HG03575 (cell line): ENCODE measurements around the gene RNU6-7.

ENCODE experiments used
- ATAC-seq: cut with Tn5 transposase; IDR thresholded peaks from one replicate; pipeline ENCODE4 v1.9.1; 2021; ENCODE audit not compliant: unreplicated experiment, insufficient number of reproducible peaks, low FRiP score; ENCODE audit errors: extremely low read depth

Gene RNU6-7

GRCh38 chr14:32201816-32202490, at the start of gene RNU6-7:
Gene RNU6-7, plus strand, starts transcription at chr14:32202045.
- ATAC-seq, result no peak

DNA sequence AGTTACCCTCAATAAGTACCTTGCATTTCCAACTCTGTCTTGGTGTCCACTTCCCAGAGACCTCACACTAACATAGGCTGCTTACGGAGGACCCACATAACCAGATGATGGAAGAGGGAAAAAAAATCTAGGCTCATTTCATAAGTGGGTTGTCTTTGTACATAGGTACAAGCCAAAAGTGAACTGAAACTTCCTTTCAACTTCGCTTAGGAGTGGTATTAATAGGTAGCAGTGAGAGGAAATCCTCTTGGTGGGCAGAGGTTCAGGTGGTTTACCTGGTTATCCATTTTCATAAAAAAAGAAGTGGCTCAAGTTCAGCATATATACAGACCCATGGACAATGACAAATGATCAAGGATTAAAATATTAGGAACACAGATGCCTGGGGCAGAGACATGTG, 35.8 kb upstream of the RNU6-7 start:
- ATAC-seq, result no peak

DNA sequence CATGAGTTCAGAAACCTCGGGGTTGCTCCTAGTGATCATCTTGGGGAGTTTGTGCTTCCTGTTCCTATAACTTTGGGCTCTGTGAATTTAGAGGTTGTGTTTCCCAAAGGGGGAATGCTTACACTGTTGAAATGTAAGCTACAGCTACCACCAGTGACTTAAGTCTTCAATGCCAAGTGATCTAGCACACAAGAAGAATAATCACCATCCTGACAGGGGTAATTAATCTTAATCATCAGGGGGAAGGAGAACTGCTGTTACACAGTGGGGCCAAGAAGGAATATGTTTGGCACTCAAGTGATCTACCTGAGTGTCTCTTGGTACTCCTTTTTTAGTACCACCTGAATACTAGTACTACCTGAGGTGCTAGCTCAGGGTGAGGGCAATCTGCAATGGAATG, 34.9 kb upstream of the RNU6-7 start:
- ATAC-seq, result no peak

GRCh38 chr14:32167907-32168306, 33.9 kb upstream of the RNU6-7 start:
- ATAC-seq, result no peak

- no peak for ATAC-seq
Measured at GRCh38 chr14:32169191-32169590, 32.7 kb upstream of the RNU6-7 start.

- ATAC-seq, result no peak
Measured at GRCh38 chr14:32171469-32171868, 30.4 kb upstream of the RNU6-7 start.

GRCh38 chr14:32183151-32184058, 18.4 kb upstream of the RNU6-7 start:
- no peak for ATAC-seq

GRCh38 chr14:32185097-32185496, 16.7 kb upstream of the RNU6-7 start:
- no peak for ATAC-seq

DNA sequence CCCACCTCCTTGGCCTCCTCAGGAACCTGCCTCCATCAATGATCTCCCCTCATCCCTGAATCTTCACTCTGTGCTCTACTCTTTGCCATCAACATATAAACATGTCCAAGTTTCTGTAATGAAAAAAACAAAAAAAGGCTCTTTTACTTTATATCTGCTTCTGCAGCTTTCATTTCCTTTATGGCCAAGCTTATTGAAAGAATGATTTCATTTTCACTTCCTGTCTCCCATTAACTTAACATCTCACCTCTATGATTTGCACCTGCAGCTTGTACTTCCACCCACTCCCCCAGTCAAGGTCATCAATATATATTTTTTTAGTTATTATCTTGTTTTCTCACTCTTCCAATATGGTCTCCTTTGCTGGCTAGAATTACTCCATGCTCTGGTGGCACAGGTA, 15.6 kb upstream of the RNU6-7 start:
- no peak for ATAC-seq

- no peak for ATAC-seq
Measured at GRCh38 chr14:32189811-32190210, 12.0 kb upstream of the RNU6-7 start.

- ATAC-seq, result no peak
Measured at GRCh38 chr14:32190673-32191072, 11.2 kb upstream of the RNU6-7 start.

DNA sequence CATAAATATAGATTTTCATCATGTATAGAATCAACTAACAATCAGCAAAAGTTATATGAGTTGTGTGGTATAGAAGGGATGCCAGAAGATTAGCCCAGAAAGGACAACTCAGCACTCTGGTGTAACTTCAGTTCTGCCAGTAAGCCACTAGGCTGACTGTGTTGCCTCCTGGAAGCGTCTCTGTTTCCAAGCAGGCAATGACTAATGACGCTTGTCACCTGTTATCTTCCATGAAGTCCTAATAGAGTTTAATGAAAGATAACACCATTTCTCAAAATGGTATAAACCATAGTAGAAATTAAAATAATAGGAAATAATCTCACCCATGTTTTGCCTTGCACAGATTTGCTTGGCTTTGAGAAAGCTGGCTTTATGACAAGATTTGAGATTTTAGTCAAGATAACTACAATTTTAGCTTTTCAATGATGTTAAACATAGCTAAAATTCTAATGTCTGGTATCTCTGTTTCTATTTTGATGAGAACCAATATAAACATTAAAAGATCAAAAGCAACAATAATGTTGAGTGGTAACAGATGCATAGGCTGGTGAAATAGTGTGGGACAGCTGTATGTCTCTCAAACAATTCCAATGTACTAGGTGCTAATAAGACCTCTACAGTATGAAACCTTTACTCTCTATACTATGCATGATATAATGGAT, 9.0 kb upstream of the RNU6-7 start:
- no peak for ATAC-seq

DNA sequence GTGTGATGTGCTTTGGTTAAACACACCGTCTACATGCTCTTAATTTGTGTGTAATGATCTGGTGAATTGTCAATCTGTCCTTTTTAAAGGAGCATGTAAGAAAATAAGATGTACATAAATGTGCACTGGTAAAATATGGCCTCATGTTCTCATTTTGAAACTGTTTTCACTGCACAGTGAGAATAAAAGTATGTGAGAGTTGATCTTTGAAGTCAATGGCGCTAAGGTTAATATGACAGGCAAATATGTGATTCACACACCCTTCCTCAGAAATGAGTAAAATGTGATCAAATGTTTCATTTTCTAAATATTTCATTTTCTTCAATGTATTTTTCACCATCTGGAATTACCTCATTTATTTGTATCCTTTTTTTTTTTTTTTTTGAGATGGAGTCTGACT, 8.3 kb upstream of the RNU6-7 start:
- no peak for ATAC-seq

- ATAC-seq, result no peak
Measured at GRCh38 chr14:32195636-32196035, 6.2 kb upstream of the RNU6-7 start.

DNA sequence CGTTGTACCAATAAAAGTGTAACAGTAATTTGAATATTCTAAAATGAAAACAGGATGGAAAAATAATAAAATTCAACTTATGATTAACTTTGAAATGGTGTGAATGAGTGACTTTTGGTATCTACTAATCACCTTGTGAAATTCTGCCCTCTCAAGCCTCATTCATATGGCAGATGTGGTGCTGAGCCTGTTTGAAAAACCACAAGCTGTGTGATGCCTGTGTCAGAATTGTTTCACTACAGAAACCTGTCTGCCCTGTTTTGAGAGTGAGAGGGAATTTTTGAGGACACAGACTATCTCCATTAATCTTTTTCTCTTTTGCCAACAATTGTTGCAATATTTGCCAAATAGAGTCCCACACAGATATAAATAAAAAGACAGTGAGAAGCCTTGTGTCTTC, 3.9 kb upstream of the RNU6-7 start:
- no peak for ATAC-seq

DNA sequence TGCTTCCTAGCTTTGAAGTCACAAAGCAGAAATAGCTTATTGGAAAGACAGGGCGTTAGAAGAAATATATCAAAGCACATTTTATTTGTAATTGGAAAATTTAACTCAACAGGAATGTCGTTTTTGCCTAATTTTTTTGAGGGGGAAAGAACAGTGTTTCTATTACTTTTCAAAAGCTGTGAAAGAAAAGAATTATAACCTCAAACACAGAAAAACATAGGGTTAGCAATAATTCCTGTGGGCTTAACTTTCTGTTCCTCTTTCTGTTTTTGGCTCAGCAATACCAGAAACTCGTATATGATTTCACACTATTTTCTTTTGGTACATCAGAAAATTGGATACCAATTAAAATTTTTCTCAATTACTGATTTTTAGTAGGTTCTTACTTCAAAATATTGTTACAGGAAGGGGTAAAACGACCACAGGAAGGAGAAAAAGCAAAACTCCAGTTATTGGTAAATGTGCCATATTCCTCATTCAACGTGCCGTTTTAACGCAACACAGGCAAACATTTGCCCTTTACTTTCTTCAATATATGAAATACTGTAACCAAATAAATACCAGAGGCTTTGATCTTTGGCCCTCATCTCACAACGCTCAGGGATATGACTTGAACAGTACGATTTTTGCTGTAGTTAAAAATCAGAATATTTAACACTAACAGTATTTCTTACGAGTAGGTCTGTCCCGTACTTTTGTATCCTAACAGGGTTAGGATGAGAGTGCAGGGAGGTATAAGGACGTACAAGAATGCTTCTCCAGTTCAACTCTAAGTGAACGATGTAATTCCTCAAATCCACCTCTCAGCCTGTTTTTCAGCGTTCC, 1.3 kb upstream of the RNU6-7 start:
- ATAC-seq, result no peak

DNA sequence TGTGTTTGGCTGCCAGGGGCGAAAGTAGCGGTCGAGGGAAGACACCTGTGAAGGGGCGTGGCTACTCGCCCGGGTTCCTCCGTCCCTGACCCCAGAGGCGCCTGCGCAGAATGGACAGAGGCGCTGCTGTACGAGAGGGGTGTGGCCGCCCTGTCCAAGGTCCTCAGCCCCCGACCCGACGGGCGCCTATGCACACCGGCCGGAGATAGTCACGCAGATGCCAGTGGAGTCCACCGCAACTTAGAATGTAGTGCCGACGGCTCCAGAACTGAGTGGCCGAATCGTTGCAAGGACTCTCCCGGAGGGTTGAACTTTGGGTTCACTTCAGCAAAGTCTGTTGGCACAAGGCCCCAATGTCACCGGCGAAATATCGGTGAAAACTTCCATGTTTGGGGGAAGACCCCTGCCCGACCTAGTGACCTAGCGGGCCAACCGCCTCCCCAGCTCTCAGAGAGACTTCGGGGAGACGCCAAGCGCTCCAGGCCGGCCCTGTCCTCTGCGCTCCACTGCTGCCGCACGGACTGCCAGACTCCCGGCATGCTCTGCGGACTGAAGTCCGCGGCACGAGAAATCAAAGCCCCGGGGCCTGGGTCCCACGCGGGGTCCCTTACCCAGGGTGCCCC, 541 bp upstream of the RNU6-7 start:
- ATAC-seq, result no peak

GRCh38 chr14:32202491-32202997, 699 bp downstream of the RNU6-7 start:
- ATAC-seq, result no peak
